ENCODE measurements around the gene ATG3.
"Not testable (repeated sequence)": the region's sequence is repeated elsewhere in the genome, so short reads cannot be mapped to it uniquely, and the experiment has no call there.

Gene ATG3

DNA sequence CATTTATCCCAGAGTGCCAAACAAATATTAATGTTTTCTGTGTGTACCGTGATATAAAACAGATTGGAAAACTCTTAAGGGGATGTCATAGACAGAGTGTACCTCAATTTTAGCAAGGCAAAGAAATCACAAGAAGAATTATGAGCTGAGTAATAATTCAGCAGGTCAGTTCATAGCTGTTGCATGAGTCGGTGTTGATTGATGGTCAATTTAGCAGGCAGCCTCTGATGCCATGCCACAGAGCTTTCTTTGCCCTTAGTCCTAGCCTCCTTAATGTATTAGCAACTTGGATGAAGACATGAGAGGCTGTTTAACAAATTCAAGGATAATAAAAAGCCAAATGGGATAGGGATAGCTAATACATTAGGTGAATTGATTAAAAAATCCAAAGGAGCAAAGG is 6.9 kb upstream of the ATG3 start:
- Histone ChIP-seq H3K9me3 (ENCODE audit: control extremely low read depth in 1 of 5, control insufficient read depth in 4 of 5, insufficient read depth in 2 of 5, low read depth in 1 of 5, low read length in 4 of 5) (no peaks in the 10 kb centered on the region), H3K36me3 (ENCODE audit: control insufficient read depth in 4 of 4, insufficient read depth in 4 of 4, low read length in 3 of 4) (peaks cover 8 to 20% (median 14%) of the 10 kb centered on the region in 4 experiments), H3K4me3 (ENCODE audit: control insufficient read depth in 1 of 7, extremely low read depth in 1 of 7, insufficient read depth in 4 of 7, low read depth in 2 of 7, low read length in 6 of 7) (no peak overlapping the region), H3K27ac (ENCODE audit: insufficient read depth in 1 of 2, low read depth in 1 of 2, low read length in 2 of 2, poor library complexity in 1 of 2, severe bottlenecking in 2 of 2) (no peak overlapping the region), H3K4me1 (ENCODE audit: control extremely low read depth in 1 of 4, control insufficient read depth in 4 of 4, insufficient read depth in 4 of 4, low read length in 3 of 4) (peaks cover 0 to 19% (median 16%) of the 10 kb centered on the region in 4 experiments), H3K27me3 (replicated peaks in 2 of 5; ENCODE audit: control insufficient read depth in 4 of 5, insufficient read depth in 5 of 5, low read length in 4 of 5) (no peaks in the 10 kb centered on the region)
- WGBS (ENCODE audit: insufficient coverage): no CpG with 5 or more reads among the region's 2 CpGs
- CTCF ChIA-PET: interaction anchor here (1.0 to 3.2 kb wide), 4 partner anchors 10 to 15 kb away, joined by 4 to 10 read pairs (median 5); no protein-coding TSS in a partner anchor
- POLR2A ChIA-PET: no interaction called here
- DNase-seq: no peak

DNA sequence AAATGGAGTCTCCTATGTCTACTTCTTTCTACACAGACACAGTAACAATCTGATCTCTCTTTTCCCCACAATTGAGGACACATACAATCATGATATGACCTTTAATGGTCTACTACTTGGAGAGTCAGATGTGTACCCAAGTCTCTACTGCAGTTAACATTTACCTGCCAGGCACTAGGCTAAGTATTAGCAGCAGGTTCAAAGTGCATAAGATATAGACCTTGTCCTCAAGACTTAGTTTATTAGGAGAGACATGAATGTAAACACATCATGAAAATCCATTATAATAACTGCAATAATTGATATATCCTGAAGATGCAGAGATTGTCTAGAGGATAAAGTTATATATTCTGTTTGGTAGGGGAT is 3.2 kb upstream of the ATG3 start:
- Histone ChIP-seq H3K36me3 (ENCODE audit: control insufficient read depth in 4 of 4, insufficient read depth in 4 of 4, low read length in 3 of 4) (peaks cover 0 to 9% (median 6%) of the 10 kb centered on the region in 4 experiments), H3K9me3 (ENCODE audit: control extremely low read depth in 1 of 5, control insufficient read depth in 4 of 5, insufficient read depth in 2 of 5, low read depth in 1 of 5, low read length in 4 of 5) (no peaks in the 10 kb centered on the region), H3K4me3 (ENCODE audit: control insufficient read depth in 1 of 7, extremely low read depth in 1 of 7, insufficient read depth in 4 of 7, low read depth in 2 of 7, low read length in 6 of 7) (no peak overlapping the region), H3K27ac (ENCODE audit: insufficient read depth in 1 of 2, low read depth in 1 of 2, low read length in 2 of 2, poor library complexity in 1 of 2, severe bottlenecking in 2 of 2) (no peak overlapping the region), H3K4me1 (ENCODE audit: control extremely low read depth in 1 of 4, control insufficient read depth in 4 of 4, insufficient read depth in 4 of 4, low read length in 3 of 4) (peaks cover 3 to 33% (median 26%) of the 10 kb centered on the region in 4 experiments), H3K27me3 (replicated peaks in 2 of 5; ENCODE audit: control insufficient read depth in 4 of 5, insufficient read depth in 5 of 5, low read length in 4 of 5) (no peaks in the 10 kb centered on the region)
- POLR2A ChIA-PET: no interaction called here
- no peak for DNase-seq
- CTCF ChIA-PET: no interaction called here

DNA sequence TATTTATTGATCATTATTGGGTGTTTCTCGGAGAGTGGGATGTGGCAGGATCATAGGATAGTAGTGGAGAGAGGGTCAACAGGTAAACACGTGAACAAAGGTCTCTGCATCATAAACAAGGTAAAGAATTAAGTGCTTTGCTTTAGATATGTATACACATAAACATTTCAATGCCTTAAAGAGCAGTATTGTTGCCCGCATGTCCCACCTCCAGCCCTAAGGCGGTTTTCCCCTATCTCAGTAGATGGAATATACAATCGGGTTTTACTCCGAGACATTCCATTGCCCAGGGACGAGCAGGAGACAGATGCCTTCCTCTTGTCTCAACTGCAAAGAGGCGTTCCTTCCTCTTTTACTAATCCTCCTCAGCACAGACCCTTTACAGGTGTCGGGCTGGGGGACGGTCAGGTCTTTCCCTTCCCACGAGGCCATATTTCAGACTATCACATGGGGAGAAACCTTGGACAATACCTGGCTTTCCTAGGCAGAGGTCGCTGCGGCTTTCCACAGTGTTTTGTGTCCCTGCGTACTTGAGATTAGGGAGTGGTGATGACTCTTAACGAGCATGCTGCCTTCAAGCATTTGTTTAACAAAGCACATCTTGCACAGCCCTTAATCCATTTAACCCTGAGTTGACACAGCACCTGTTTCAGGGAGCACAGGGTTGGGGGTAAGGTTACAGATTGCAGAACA is 2.6 kb upstream of the ATG3 start:
- DNase-seq; H3K4me3 ChIP-seq (ENCODE audit: control insufficient read depth in 1 of 7, extremely low read depth in 1 of 7, insufficient read depth in 4 of 7, low read depth in 2 of 7, low read length in 6 of 7); H3K27me3 ChIP-seq (replicated peaks in 2 of 5; ENCODE audit: control insufficient read depth in 4 of 5, insufficient read depth in 5 of 5, low read length in 4 of 5); H3K27ac ChIP-seq (ENCODE audit: insufficient read depth in 1 of 2, low read depth in 1 of 2, low read length in 2 of 2, poor library complexity in 1 of 2, severe bottlenecking in 2 of 2); H3K9me3 ChIP-seq (ENCODE audit: control extremely low read depth in 1 of 5, control insufficient read depth in 4 of 5, insufficient read depth in 2 of 5, low read depth in 1 of 5, low read length in 4 of 5); H3K36me3 ChIP-seq (ENCODE audit: control insufficient read depth in 4 of 4, insufficient read depth in 4 of 4, low read length in 3 of 4); POLR2A ChIA-PET; CTCF ChIA-PET: not testable (repeated sequence)
- WGBS (ENCODE audit: insufficient coverage): 100% methylated on average over 6 of the region's 15 CpGs
- peaks cover 9 to 34% (median 28%) of the 10 kb centered on the region in 4 experiments for H3K4me1 ChIP-seq (ENCODE audit: control extremely low read depth in 1 of 4, control insufficient read depth in 4 of 4, insufficient read depth in 4 of 4, low read length in 3 of 4)

DNA sequence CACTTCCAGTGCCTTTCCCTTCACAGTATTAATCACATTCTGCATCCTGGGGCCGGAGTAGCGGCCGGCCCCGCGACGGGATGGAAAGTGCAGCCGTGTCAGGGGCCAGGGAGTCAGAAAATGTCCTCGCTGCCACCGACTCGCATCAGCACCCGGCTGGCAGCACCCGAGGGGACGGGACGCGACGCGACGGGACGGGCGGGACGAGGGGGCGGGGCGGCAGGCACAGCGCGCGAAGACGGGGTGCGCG is 353 bp downstream of the ATG3 start:
- under 1% methylated on average over 29 of the region's 29 CpGs for WGBS (ENCODE audit: insufficient coverage)
- H3K9me3 ChIP-seq (ENCODE audit: control extremely low read depth in 1 of 5, control insufficient read depth in 4 of 5, insufficient read depth in 2 of 5, low read depth in 1 of 5, low read length in 4 of 5): no peaks in the 10 kb centered on the region
- no peak for DNase-seq
- H3K4me1 ChIP-seq (ENCODE audit: control extremely low read depth in 1 of 4, control insufficient read depth in 4 of 4, insufficient read depth in 4 of 4, low read length in 3 of 4): peaks cover 12 to 38% (median 31%) of the 10 kb centered on the region in 4 experiments
- H3K27ac ChIP-seq (ENCODE audit: insufficient read depth in 1 of 2, low read depth in 1 of 2, low read length in 2 of 2, poor library complexity in 1 of 2, severe bottlenecking in 2 of 2): peak overlapping the region; percentile 89 to 95
- H3K27me3 ChIP-seq (replicated peaks in 2 of 5; ENCODE audit: control insufficient read depth in 4 of 5, insufficient read depth in 5 of 5, low read length in 4 of 5): no peaks in the 10 kb centered on the region
- H3K4me3 ChIP-seq (ENCODE audit: control insufficient read depth in 1 of 7, extremely low read depth in 1 of 7, insufficient read depth in 4 of 7, low read depth in 2 of 7, low read length in 6 of 7): peak overlapping the region; percentile 86 to 100 (median 95)
- ChIA-PET CTCF (interaction anchor here (1.5 to 1.9 kb wide), 2 partner anchors 17 to 20 kb away, joined by 4 to 10 read pairs; no protein-coding TSS in a partner anchor), POLR2A (interaction anchor here (0.6 kb wide), 1 partner anchor 116 kb away, joined by 3 read pairs; no protein-coding TSS in a partner anchor)
- peaks cover 0 to 11% (median 5%) of the 10 kb centered on the region in 4 experiments for H3K36me3 ChIP-seq (ENCODE audit: control insufficient read depth in 4 of 4, insufficient read depth in 4 of 4, low read length in 3 of 4)

DNA sequence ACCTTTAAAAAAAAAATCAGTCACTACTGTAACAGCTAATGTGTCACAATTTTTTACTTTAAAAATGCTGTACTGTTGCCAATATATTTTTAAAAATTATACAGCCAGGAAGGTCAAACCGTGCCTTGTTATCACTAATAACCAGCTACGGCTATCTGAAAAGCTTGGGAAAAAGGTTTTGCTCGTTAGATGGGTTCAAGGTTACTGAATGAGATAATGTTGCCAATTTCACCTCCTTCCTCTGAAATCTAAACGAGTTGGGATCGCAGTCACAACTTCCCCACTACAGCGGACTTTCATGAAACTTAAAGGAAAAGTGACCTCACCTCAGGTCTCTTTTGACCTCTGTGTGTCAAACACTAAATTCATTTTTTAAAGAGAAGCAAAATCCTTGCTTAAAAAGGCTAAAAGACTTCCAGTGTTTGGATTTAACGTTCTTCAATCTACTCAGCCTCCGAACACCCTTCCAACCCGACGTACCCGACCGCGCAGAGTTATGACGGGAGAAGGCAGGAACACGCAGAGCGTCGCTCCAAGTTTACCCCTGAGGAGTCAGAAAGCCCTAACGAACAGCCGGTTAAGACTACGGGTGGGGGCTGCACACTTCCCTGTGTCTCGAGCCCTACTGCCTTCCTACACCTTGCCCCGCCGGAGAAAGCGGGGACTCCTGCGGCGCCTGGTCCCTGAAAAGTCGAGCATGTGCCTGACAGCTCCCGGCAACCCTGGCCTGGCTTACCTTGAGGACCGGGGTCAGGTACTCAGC is 860 bp downstream of the ATG3 start:
- ChIA-PET CTCF (interaction anchor here (0.9 to 1.9 kb wide), 3 partner anchors 13 to 21 kb away, joined by 3 to 4 read pairs (median 4); no protein-coding TSS in a partner anchor), POLR2A (no interaction called here)
- peak overlapping the region; percentile 89 to 95 for H3K27ac ChIP-seq (ENCODE audit: insufficient read depth in 1 of 2, low read depth in 1 of 2, low read length in 2 of 2, poor library complexity in 1 of 2, severe bottlenecking in 2 of 2)
- 1% methylated on average over 19 of the region's 29 CpGs for WGBS (ENCODE audit: insufficient coverage)
- H3K27me3 ChIP-seq (replicated peaks in 2 of 5; ENCODE audit: control insufficient read depth in 4 of 5, insufficient read depth in 5 of 5, low read length in 4 of 5): no peaks in the 10 kb centered on the region
- peaks cover 13 to 38% (median 31%) of the 10 kb centered on the region in 4 experiments for H3K4me1 ChIP-seq (ENCODE audit: control extremely low read depth in 1 of 4, control insufficient read depth in 4 of 4, insufficient read depth in 4 of 4, low read length in 3 of 4)
- peak overlapping the region; percentile 86 to 100 (median 95) for H3K4me3 ChIP-seq (ENCODE audit: control insufficient read depth in 1 of 7, extremely low read depth in 1 of 7, insufficient read depth in 4 of 7, low read depth in 2 of 7, low read length in 6 of 7)
- H3K9me3 ChIP-seq (ENCODE audit: control extremely low read depth in 1 of 5, control insufficient read depth in 4 of 5, insufficient read depth in 2 of 5, low read depth in 1 of 5, low read length in 4 of 5): no peaks in the 10 kb centered on the region
- H3K36me3 ChIP-seq (ENCODE audit: control insufficient read depth in 4 of 4, insufficient read depth in 4 of 4, low read length in 3 of 4): peaks cover 0 to 9% (median 3%) of the 10 kb centered on the region in 4 experiments
- DNase-seq: peak; percentile 89 to 94 (median 93)

DNA sequence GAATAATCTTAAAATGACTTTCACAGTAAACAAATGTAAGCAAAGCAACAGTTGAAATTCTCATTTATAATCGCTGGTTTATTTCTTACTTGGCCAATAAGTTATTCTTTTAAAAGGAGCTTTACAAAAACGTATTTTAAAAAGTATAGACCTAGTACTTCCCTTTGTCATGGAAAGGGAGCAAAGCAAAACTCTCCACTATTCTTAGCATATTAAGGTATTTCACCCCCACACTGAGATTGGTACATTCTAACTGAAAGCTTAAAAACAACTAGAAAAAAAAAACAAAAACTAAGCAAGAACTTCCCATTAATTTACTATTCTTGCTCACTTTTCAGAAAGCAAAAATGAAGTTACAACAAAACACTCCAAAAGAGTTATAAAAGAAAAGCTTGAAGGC is 1.5 kb downstream of the ATG3 start:
- CTCF ChIA-PET: interaction anchor here (0.9 to 1.9 kb wide), 3 partner anchors 13 to 21 kb away, joined by 3 to 4 read pairs (median 4); no protein-coding TSS in a partner anchor
- Histone ChIP-seq H3K27me3 (replicated peaks in 2 of 5; ENCODE audit: control insufficient read depth in 4 of 5, insufficient read depth in 5 of 5, low read length in 4 of 5) (no peaks in the 10 kb centered on the region), H3K36me3 (ENCODE audit: control insufficient read depth in 4 of 4, insufficient read depth in 4 of 4, low read length in 3 of 4) (peaks cover 0 to 9% (median 2%) of the 10 kb centered on the region in 4 experiments), H3K27ac (ENCODE audit: insufficient read depth in 1 of 2, low read depth in 1 of 2, low read length in 2 of 2, poor library complexity in 1 of 2, severe bottlenecking in 2 of 2) (peak overlapping the region; percentile 89 to 95), H3K9me3 (ENCODE audit: control extremely low read depth in 1 of 5, control insufficient read depth in 4 of 5, insufficient read depth in 2 of 5, low read depth in 1 of 5, low read length in 4 of 5) (no peaks in the 10 kb centered on the region), H3K4me3 (ENCODE audit: control insufficient read depth in 1 of 7, extremely low read depth in 1 of 7, insufficient read depth in 4 of 7, low read depth in 2 of 7, low read length in 6 of 7) (peak overlapping the region in 6 of 7 experiments; percentile 86 to 100 (median 96)), H3K4me1 (ENCODE audit: control extremely low read depth in 1 of 4, control insufficient read depth in 4 of 4, insufficient read depth in 4 of 4, low read length in 3 of 4) (peaks cover 15 to 41% (median 32%) of the 10 kb centered on the region in 4 experiments)
- POLR2A ChIA-PET: no interaction called here
- WGBS (ENCODE audit: insufficient coverage): no CpG with 5 or more reads among the region's 2 CpGs
- DNase-seq: peak in 2 of 3 donors; percentile 18 to 26

DNA sequence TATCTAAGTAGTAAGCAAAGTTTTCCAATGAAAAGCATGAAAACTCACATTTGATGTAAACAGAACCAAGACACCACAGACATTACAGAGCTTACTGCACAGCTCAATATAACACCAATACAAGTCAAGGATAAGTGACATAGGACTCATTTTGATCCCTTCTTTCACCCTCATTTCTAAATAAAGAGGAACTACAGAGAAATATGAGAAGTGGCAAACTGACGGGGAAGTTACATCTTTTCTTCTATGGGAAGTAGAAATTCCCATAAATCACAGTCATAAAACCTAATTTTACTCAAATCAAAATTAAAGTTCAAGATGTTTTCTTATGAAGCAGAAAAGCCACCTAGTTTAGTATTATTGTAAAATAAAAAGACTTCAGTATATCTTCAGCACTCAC is 3.8 kb downstream of the ATG3 start:
- ChIA-PET CTCF (interaction anchor here (1.1 kb wide), 1 partner anchor 265 kb away, joined by 3 read pairs; no protein-coding TSS in a partner anchor), POLR2A (no interaction called here)
- H3K4me3 ChIP-seq (ENCODE audit: control insufficient read depth in 1 of 7, extremely low read depth in 1 of 7, insufficient read depth in 4 of 7, low read depth in 2 of 7, low read length in 6 of 7): no peak overlapping the region
- H3K27ac ChIP-seq (ENCODE audit: insufficient read depth in 1 of 2, low read depth in 1 of 2, low read length in 2 of 2, poor library complexity in 1 of 2, severe bottlenecking in 2 of 2): peak overlapping the region in 1 of 2 experiments; percentile 7
- H3K27me3 ChIP-seq (replicated peaks in 2 of 5; ENCODE audit: control insufficient read depth in 4 of 5, insufficient read depth in 5 of 5, low read length in 4 of 5): no peaks in the 10 kb centered on the region
- no peaks in the 10 kb centered on the region for H3K9me3 ChIP-seq (ENCODE audit: control extremely low read depth in 1 of 5, control insufficient read depth in 4 of 5, insufficient read depth in 2 of 5, low read depth in 1 of 5, low read length in 4 of 5)
- no CpG with 5 or more reads among the region's 1 CpG for WGBS (ENCODE audit: insufficient coverage)
- DNase-seq: peak in 2 of 3 donors; percentile 42 to 55
- peaks cover 0 to 9% (median 2%) of the 10 kb centered on the region in 4 experiments for H3K36me3 ChIP-seq (ENCODE audit: control insufficient read depth in 4 of 4, insufficient read depth in 4 of 4, low read length in 3 of 4)
- peaks cover 15 to 44% (median 29%) of the 10 kb centered on the region in 4 experiments for H3K4me1 ChIP-seq (ENCODE audit: control extremely low read depth in 1 of 4, control insufficient read depth in 4 of 4, insufficient read depth in 4 of 4, low read length in 3 of 4)
